Astrocyte of the spinal cord (primary cell): Measurements from ENCODE around the gene PHTF1.

Source experiments
- DNase-seq: peaks from one replicate; pipeline ENCODE4 v3.0.0; 2011; ENCODE audit warnings: low read depth, low spot score
- H3K4me3 ChIP-seq: 2 replicates; pipeline ENCODE4 v1.5.1; 2011; ENCODE audit warnings: low read depth, mild to moderate bottlenecking, low read length, moderate library complexity
- CTCF ChIP-seq: IDR thresholded peaks from 2 replicates; pipeline ENCODE4 v1.5.1; 2012; ENCODE audit warnings: low read depth, mild to moderate bottlenecking, low read length, inconsistent platforms
- in situ Hi-C: cut with HindIII; loops from 2 replicates; pipeline ENCODE4 v1.10.0; 2017; ENCODE audit warnings: low sequenced_read_pairs

Gene PHTF1

GRCh38 chr1:113663165-113663951 lies 95.9 kb downstream of the PHTF1 start:
- in situ Hi-C loops = no loop called here
- no peak for TF ChIP-seq CTCF
- no peak for DNase-seq
- no peak overlapping the region for H3K4me3 ChIP-seq

DNA sequence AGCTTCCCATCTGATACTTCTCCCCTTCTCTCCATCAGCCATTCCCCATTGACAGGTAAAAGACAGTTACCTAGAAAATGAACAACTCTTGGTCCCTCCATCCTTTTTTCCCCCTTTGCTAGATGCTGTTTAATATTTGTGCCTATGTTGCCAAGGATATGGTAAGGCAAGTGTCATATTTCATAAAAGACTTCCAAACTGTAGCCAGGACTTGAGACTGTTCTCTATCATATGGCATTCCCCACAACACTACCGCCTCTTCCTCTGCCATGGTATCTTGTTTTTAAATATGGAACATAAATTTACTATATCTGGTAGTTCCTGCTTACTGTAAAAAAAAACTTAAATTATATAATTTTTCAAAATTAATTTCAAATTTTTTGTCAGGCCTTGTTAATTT lies 97.2 kb downstream of the PHTF1 start:
- H3K4me3 ChIP-seq = no peak overlapping the region
- in situ Hi-C loops = no loop called here
- no peak for DNase-seq
- TF ChIP-seq CTCF = no peak

GRCh38 chr1:113660088-113660487 lies 99.2 kb downstream of the PHTF1 start:
- TF ChIP-seq CTCF = no peak
- H3K4me3 ChIP-seq = no peak overlapping the region
- no peak for DNase-seq

DNA sequence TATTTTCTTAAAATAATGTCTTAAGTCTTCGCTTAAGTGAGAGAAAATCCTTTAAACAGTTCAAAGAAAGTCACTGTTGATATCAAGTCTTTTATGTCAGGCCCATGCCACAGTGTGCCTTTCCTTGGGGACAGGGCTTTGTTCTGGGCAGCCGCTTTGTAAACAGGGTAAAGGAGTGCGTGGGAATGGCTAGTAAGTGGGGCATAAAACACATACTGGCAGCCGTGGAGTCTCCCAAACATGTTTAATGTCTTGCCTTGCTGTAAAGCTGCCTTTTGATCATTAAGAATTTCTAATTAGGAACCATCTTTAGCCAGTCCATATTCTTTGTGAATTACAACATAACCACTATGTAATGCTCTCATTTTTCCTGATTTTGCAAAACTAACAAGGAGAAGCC lies 99.7 kb downstream of the PHTF1 start:
- TF ChIP-seq CTCF = no peak
- H3K4me3 ChIP-seq = no peak overlapping the region
- in situ Hi-C loops = no loop called here
- no peak for DNase-seq

More at GRCh38 chr1:113660088-113660487, 99.2 kb downstream of the PHTF1 start:
- in situ Hi-C loops = no loop called here

- DNase-seq = no peak
- no peak overlapping the region for H3K4me3 ChIP-seq
- TF ChIP-seq CTCF = no peak
- in situ Hi-C loops = no loop called here
Measured at GRCh38 chr1:113659035-113659434, 100.3 kb downstream of the PHTF1 start.

DNA sequence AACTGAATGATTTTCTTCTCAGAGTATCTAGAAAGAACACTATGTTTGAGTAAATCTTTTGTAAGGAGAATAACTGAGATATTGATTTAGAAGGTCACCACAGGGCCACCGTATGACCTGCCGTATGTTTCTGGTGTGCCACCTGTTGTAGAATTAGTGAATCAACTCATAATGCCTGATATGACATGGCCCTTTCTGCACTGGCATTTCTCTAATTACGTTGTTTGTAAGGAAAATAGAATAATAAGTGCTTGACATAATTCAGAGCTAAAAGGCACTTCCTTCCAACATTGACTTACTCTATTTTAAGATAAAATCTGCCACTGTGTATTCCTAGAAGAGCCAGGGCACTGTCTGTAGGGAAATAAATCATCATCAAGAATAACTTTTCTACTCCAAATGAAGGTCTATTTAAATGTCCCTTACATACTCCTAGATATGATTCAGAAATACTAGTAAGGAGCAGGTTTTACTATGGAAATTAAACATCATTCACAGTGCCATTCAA lies 101.7 kb downstream of the PHTF1 start:
- TF ChIP-seq CTCF = no peak
- no peak overlapping the region for H3K4me3 ChIP-seq
- in situ Hi-C loops = no loop called here
- DNase-seq = no peak
